AG10803 (cell line): ENCODE results near the gene RBKS.

ENCODE experiments used
- DNase-seq: peaks from one replicate; pipeline ENCODE4 v3.0.0; 2010; ENCODE audit warnings: low read depth
- H3K4me3 ChIP-seq: 2 replicates; pipeline ENCODE4 v1.5.1; 2011; ENCODE audit warnings: mild to moderate bottlenecking, low read length, control low read depth
- TF ChIP-seq, protein P1 (sequence below): conservative IDR thresholded peaks from 2 replicates; pipeline ENCODE4 v1.5.1; 2011; ENCODE audit warnings: mild to moderate bottlenecking, low read length, control low read depth, inconsistent platforms

RBKS gene

DNA sequence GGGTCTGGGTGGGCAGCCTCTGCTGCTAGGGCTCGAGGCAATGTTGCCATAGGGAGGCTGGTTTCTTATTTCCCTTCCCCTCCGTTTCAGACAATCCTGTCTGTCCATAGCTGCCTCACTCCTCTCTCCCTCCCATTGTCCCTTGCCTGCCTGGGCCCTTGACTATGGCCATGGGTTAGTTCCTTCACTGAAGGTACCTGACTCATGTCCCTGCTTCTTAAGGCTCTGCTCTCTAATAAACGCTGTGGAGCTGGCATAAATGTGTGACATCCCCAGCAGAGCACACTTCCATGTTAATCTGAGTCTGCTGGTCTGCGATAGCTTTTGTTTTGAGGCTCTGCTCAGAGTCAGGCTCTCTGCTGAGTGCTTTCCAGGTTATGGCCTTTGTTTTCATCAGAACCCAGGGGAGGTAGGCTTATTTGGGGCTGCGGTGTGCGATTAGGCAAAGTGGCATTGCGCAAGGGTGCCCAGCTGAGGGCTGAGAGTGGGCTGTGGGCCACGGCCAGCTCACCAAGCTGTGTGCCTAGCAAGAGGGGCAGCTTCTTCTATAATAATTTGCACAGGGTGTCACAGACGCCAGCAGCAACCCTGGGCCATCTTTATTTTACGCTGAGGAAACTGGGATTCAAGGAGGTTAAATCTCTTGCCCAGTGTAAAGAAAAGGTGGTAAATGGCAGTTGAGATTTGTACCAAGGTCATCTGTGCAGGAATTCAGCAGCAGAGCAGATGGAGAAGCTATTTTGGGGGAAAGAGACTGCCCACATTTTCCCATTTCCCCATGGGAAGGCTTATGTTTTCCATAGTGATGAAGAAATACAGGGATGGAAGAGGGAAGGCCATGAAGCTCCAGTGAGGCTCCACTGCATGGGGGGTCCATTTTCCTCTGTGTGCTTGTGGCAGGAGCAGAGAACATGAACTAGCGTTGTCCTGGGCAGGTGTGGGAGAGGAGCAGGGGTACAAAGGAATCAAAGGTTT, 93.1 kb downstream of the RBKS start:
- TF ChIP-seq, protein P1, sequence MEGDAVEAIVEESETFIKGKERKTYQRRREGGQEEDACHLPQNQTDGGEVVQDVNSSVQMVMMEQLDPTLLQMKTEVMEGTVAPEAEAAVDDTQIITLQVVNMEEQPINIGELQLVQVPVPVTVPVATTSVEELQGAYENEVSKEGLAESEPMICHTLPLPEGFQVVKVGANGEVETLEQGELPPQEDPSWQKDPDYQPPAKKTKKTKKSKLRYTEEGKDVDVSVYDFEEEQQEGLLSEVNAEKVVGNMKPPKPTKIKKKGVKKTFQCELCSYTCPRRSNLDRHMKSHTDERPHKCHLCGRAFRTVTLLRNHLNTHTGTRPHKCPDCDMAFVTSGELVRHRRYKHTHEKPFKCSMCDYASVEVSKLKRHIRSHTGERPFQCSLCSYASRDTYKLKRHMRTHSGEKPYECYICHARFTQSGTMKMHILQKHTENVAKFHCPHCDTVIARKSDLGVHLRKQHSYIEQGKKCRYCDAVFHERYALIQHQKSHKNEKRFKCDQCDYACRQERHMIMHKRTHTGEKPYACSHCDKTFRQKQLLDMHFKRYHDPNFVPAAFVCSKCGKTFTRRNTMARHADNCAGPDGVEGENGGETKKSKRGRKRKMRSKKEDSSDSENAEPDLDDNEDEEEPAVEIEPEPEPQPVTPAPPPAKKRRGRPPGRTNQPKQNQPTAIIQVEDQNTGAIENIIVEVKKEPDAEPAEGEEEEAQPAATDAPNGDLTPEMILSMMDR: no peak
- DNase-seq: no peak
- no peak overlapping the region for H3K4me3 ChIP-seq

DNA sequence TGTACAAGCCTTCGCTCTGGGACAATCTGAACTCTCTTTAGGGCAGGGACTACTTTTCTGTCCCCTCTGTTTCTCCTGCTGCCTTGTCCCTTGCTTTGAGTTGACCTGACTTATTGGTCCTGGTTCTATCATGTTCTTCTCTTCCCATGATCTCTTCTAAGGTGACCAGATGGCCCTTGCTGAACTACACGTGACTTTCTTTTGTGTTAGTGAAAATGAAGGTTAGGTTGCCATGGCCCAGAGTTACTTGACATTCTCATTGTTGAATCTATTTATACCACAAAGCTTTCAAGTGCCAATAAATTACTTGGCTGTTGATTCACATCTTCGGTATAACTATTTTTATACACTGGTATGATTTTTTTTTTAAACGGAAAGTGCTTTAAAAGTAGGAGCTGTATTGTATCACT, 94.3 kb downstream of the RBKS start:
- TF ChIP-seq, protein P1: no peak
- peak; percentile 64 for DNase-seq
- H3K4me3 ChIP-seq: no peak overlapping the region

DNA sequence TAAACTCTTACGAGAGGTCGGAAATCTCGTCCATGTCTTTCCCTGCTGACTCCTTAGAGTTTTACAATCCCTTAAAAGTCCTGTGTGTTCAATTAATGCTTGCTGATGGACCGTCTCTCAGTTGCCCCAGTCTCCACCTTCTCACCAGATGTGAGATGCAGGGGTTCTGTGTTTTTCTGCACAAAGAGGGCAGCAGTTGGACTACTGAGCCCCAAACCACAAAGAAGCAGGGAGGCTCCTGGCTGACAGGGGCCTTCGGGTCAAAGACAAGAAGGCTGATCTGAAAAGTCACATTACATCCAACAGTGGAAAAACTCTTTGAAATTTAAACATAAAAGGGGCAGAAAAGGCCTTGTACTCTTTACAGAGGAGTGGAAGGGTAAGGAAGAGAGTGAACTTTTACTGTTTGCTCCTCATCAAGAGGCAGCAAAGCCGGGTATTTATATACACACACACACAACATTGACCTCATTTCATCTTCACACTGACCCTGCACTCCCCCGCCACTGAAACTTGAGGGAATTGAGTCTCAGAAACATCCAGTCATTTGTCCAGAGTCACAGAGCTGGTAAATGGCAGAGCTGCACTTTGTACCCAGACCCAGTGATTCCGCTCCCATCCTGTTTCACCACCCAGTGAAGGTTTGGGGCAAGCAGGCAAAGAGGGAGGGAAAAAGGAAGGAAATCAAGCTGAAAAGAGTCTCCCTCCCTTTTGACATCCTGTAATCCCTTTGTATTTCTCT, 94.9 kb downstream of the RBKS start:
- H3K4me3 ChIP-seq: no peak overlapping the region
- DNase-seq: no peak
- TF ChIP-seq, protein P1: no peak

DNA sequence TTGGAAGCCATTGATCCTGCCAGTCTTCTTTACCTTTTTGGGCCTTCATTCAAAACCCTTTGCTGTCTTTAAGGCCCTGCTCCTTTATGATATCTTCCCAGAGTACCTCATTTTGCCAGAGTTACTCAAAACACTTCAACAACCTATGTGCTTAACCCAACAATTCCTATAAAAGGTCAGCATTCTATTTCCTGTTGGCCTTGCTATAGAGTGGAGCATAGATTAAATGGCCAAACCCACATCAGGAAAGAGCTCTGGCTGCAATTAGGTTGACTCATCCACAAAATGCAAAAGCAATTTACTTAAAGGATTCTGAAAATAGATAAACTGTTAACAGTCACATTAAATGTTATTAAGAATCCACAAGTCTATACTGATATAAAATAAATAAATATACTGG, 97.4 kb downstream of the RBKS start:
- TF ChIP-seq, protein P1: no peak
- no peak overlapping the region for H3K4me3 ChIP-seq
- peak; percentile 36 for DNase-seq

DNA sequence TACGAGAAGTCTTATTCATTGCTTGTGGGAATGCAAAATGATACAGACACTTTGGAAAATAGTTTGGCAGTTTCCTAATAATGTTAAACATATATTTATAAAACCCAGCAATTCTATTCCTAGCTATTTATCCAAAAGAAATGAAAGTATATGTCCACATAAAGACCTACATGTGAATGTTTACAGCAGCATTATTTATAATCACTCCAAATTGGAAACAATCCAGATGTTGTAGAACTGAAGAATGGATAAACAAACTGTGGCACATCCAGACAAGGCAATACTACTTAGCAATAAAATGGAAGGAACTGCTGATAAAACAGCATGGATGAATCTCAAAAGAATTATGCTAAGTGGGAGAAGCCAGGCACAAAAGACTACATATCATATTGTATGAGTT, 99.4 kb downstream of the RBKS start:
- TF ChIP-seq, protein P1: no peak
- DNase-seq: no peak
- H3K4me3 ChIP-seq: no peak overlapping the region

DNA sequence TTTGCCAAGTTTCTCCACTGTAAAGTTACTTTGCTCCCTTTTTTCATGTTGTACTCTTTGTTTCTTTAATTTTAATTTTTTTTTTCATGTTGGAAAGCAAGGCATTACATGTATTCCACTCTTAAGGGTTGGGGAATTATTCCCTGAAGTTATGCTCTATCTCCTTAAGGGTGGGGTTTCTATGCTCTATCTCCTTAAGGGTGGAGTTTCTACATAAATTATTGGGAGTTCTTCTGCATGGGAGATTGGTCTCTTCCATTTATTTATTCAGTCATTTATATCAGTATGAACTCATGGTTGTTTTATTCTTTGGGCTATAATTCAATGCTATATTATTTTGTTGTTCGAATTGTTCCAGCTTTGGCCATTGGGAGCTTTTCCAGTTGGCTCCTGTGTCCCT, 107.5 kb downstream of the RBKS start:
- TF ChIP-seq, protein P1: no peak
- DNase-seq: no peak
- H3K4me3 ChIP-seq: no peak overlapping the region
